ENCODE data around the gene PHTF2.

The PHTF2 gene

GRCh38 chr7:77846317-77847092, 47.9 kb downstream of the PHTF2 start:
- ChIA-PET CTCF (interaction anchor here (0.6 kb wide), 1 partner anchor 195 kb away, joined by 3 read pairs; no protein-coding TSS in a partner anchor), POLR2A (no interaction called here)
- Histone ChIP-seq H3K9me3 (ENCODE audit: control insufficient read depth, insufficient read depth, low read depth, low read length) (no peaks in the 10 kb centered on the region), H3K36me3 (ENCODE audit: control insufficient read depth in 2 of 2, insufficient read depth in 1 of 2, low read length in 2 of 2) (no peaks in the 10 kb centered on the region), H3K4me3 (ENCODE audit: low read depth, low read length) (no peak overlapping the region), H3K4me1 (ENCODE audit: control insufficient read depth, insufficient read depth, low read length) (peaks cover 4% of the 10 kb centered on the region; the same call in 1 of the 2 replicates), H3K27ac (ENCODE audit: extremely low read depth, low read depth, low read length) (no peak overlapping the region)
- no peak for TF ChIP-seq PRDM10 (tag by site-specific recombination; IDR thresholded peaks at IDR 0.05)

DNA sequence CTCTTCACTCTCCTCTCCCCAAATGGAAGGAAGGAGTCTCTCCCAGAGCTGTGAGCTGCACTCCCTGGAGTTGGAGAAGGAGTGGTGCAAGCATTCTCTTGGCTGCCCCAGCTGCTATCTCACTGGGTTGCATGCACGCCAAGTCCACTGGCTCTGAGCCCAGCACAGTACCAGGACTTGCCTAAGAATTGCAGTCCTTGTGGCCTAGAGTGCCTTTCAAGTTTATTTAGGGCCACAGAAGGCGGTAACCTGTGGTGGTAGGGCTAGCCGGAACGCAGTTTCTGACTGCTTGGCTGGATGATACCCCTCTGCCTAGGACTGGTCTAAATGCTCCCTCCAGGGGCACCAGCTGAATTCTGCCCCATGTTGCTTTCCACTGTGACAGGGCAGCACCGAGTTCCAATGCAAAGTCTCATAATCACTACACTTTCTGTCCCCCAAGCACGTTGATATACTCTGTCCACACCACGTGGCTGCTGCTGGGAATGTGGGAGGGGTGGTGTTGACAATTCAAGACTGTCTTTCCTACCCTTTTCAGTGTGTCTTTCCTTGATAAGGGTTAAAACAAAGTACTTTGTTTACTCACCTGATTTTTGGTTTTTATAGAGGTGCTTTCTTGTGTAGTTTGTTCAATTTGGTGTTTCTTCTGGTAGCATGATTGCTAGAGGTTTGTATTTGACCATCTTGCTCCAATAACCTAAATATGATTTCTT, 57.0 kb downstream of the PHTF2 start:
- ChIA-PET POLR2A (no interaction called here), CTCF (interaction anchor here (0.7 kb wide), 1 partner anchor 932 kb away, joined by 3 read pairs; no protein-coding TSS in a partner anchor)
- H3K4me1 ChIP-seq (ENCODE audit: control insufficient read depth, insufficient read depth, low read length): peaks cover 5% of the 10 kb centered on the region; the same call in 1 of the 2 replicates
- no peak overlapping the region for H3K4me3 ChIP-seq (ENCODE audit: low read depth, low read length)
- TF ChIP-seq, protein P1, sequence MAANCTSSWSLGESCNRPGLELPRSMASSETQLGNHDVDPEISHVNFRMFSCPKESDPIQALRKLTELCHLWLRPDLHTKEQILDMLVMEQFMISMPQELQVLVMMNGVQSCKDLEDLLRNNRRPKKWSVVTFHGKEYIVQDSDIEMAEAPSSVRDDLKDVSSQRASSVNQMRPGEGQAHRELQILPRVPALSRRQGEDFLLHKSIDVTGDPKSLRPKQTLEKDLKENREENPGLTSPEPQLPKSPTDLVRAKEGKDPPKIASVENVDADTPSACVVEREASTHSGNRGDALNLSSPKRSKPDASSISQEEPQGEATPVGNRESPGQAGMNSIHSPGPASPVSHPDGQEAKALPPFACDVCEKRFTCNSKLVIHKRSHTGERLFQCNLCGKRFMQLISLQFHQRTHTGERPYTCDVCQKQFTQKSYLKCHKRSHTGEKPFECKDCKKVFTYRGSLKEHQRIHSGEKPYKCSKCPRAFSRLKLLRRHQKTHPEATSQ (tag by site-specific recombination; IDR thresholded peaks at IDR 0.05): no peak
- no peak for TF ChIP-seq ZNF391 (tag by site-specific recombination; IDR thresholded peaks at IDR 0.05; ENCODE audit: borderline replicate concordance, low read depth)
- TF ChIP-seq GLIS1 (tag by site-specific recombination; IDR thresholded peaks at IDR 0.05): no peak
- TF ChIP-seq, protein P2, sequence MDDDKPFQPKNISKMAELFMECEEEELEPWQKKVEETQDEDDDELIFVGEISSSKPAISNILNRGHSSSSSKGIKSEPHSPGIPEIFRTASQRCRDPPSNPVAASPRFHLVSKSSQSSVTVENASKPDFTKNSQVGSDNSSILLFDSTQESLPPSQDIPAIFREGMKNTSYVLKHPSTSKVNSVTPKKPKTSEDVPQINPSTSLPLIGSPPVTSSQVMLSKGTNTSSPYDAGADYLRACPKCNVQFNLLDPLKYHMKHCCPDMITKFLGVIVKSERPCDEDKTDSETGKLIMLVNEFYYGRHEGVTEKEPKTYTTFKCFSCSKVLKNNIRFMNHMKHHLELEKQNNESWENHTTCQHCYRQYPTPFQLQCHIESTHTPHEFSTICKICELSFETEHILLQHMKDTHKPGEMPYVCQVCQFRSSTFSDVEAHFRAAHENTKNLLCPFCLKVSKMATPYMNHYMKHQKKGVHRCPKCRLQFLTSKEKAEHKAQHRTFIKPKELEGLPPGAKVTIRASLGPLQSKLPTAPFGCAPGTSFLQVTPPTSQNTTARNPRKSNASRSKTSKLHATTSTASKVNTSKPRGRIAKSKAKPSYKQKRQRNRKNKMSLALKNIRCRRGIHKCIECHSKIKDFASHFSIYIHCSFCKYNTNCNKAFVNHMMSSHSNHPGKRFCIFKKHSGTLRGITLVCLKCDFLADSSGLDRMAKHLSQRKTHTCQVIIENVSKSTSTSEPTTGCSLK (tag by site-specific recombination; IDR thresholded peaks at IDR 0.05): no peak
- no peaks in the 10 kb centered on the region for H3K9me3 ChIP-seq (ENCODE audit: control insufficient read depth, insufficient read depth, low read depth, low read length)
- no peaks in the 10 kb centered on the region; a peak in 1 of 3 replicates for H3K36me3 ChIP-seq (ENCODE audit: control insufficient read depth in 2 of 2, insufficient read depth in 1 of 2, low read length in 2 of 2)
- no peak overlapping the region for H3K27ac ChIP-seq (ENCODE audit: extremely low read depth, low read depth, low read length)

- no peak overlapping the region for H3K27ac ChIP-seq (ENCODE audit: extremely low read depth, low read depth, low read length)
- ChIA-PET POLR2A (no interaction called here), CTCF (no interaction called here)
- H3K4me3 ChIP-seq (ENCODE audit: low read depth, low read length): no peak overlapping the region
- no peaks in the 10 kb centered on the region; a peak in 1 of 3 replicates for H3K36me3 ChIP-seq (ENCODE audit: control insufficient read depth in 2 of 2, insufficient read depth in 1 of 2, low read length in 2 of 2)
- H3K4me1 ChIP-seq (ENCODE audit: control insufficient read depth, insufficient read depth, low read length): peaks cover 12% of the 10 kb centered on the region
- no peaks in the 10 kb centered on the region for H3K9me3 ChIP-seq (ENCODE audit: control insufficient read depth, insufficient read depth, low read depth, low read length)
- TF ChIP-seq ZNF677 (tag by site-specific recombination; IDR thresholded peaks at IDR 0.05): no peak
- no peak for TF ChIP-seq ZBTB6 (tag by site-specific recombination; IDR thresholded peaks at IDR 0.05)
- no peak for TF ChIP-seq ZNF146 (tag by site-specific recombination; IDR thresholded peaks at IDR 0.05)
- TF ChIP-seq MZF1 (tag by site-specific recombination; IDR thresholded peaks at IDR 0.05; ENCODE audit: borderline replicate concordance): no peak
- no peak for TF ChIP-seq ZNF544 (tag by site-specific recombination; IDR thresholded peaks at IDR 0.05)
- no peak for TF ChIP-seq ZNF837 (tag by site-specific recombination; IDR thresholded peaks at IDR 0.05)
- no peak for TF ChIP-seq ZNF394 (tag by site-specific recombination; IDR thresholded peaks at IDR 0.05; ENCODE audit: borderline replicate concordance)
- TF ChIP-seq PRDM4 (tag by site-specific recombination; IDR thresholded peaks at IDR 0.05): no peak
- no peak for TF ChIP-seq HOXA7 (CRISPR knock-in tag; IDR thresholded peaks at IDR 0.05; ENCODE audit: borderline replicate concordance)
- TF ChIP-seq ZNF132 (tag by site-specific recombination; IDR thresholded peaks at IDR 0.05; ENCODE audit: borderline replicate concordance): no peak
- no peak for TF ChIP-seq ZNF138 (tag by site-specific recombination; IDR thresholded peaks at IDR 0.05; ENCODE audit: borderline replicate concordance)
Measured at GRCh38 chr7:77858278-77858677, 59.7 kb downstream of the PHTF2 start.
